ENCODE measurements around the gene MED16.

DNA sequence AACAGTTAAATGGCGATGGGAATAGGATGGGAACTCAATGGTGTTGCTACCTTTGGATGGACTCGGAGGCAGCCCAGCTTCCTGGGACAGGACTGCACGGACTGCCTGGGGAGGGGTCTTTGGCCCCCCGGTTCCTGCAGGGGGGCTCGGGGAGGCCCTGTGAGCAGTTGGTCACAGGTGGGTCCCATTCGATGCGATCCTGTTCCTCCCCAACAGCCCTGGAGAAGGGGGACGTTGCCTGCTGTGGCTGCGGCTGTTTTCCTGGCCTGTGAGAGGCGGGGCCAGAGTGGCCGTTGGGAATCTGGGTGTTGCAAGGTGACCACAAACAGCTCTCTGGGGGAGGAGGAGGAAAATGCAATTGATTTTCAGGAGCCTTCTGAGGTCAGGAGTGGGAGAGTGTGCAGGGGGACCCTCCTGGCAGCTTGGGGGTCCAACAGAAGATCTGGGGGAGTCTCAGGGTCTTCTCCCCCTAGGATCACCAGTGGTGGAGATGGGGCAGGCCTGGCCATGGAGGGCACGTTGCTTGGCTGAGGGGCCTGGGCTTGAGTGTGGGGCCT lies 69.3 kb downstream of the MED16 start:
- TF ChIP-seq, protein P1, sequence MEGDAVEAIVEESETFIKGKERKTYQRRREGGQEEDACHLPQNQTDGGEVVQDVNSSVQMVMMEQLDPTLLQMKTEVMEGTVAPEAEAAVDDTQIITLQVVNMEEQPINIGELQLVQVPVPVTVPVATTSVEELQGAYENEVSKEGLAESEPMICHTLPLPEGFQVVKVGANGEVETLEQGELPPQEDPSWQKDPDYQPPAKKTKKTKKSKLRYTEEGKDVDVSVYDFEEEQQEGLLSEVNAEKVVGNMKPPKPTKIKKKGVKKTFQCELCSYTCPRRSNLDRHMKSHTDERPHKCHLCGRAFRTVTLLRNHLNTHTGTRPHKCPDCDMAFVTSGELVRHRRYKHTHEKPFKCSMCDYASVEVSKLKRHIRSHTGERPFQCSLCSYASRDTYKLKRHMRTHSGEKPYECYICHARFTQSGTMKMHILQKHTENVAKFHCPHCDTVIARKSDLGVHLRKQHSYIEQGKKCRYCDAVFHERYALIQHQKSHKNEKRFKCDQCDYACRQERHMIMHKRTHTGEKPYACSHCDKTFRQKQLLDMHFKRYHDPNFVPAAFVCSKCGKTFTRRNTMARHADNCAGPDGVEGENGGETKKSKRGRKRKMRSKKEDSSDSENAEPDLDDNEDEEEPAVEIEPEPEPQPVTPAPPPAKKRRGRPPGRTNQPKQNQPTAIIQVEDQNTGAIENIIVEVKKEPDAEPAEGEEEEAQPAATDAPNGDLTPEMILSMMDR (IDR thresholded peaks at IDR 0.05; ENCODE audit: insufficient read depth, low read depth, low read length): no peak
- no peak for TF ChIP-seq EZH2 (IDR thresholded peaks at IDR 0.05; ENCODE audit: insufficient read depth, low read length)

Data from astrocyte (in vitro differentiated cells and primary cell).